ENCODE results near the gene PHAF1. TPM values are rescaled to one million over a fixed set of nuclear protein-coding genes. Genes with fewer than 3 reads are reported as not detected.
"Not testable (repeated sequence)": the region's sequence is repeated elsewhere in the genome, so short reads cannot be mapped to it uniquely, and the experiment has no call there.

PHAF1 gene
- total RNA-seq, 2 experiments from 2014 or later = 13.8 to 14.9 TPM

- Mint-ChIP-seq H3K27me3 (no peaks in the 10 kb centered on the region), H3K9me3 (no peaks in the 10 kb centered on the region), H3K4me1 (peaks cover 12% of the 10 kb centered on the region), H3K27ac (no peak overlapping the region), H3K4me3 (no peak overlapping the region), H3K36me3 (peaks cover 7% of the 10 kb centered on the region)
- DNase-seq = no peak
Observed at GRCh38 chr16:67116388-67117311, 6.9 kb downstream of the PHAF1 start.

DNA sequence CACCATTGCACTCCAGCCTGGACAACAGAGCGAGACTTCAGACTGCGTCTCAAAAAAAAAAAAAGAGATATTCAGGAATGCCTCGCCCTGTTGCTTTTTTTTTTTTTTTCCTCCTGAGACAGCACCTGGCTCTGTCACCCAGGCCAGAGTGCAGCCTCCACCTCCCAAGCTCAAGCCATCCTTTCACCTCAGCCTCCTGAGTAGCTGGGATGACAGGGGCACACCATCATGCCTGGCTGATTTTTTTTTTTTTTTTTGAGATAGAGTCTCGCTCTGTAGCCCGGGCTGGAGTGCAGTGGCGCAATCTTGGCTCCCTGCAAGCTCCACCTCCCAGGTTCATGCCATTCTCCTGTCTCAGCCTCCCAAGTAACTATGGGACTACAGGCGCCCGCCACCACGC, 8.0 kb downstream of the PHAF1 start:
- Mint-ChIP-seq H3K4me1 (peaks cover 5% of the 10 kb centered on the region), H3K9me3 (no peaks in the 10 kb centered on the region), H3K4me3 (no peak overlapping the region), H3K36me3 (peaks cover 10% of the 10 kb centered on the region), H3K27me3 (no peaks in the 10 kb centered on the region), H3K27ac (no peak overlapping the region)
- no peak for DNase-seq

DNA sequence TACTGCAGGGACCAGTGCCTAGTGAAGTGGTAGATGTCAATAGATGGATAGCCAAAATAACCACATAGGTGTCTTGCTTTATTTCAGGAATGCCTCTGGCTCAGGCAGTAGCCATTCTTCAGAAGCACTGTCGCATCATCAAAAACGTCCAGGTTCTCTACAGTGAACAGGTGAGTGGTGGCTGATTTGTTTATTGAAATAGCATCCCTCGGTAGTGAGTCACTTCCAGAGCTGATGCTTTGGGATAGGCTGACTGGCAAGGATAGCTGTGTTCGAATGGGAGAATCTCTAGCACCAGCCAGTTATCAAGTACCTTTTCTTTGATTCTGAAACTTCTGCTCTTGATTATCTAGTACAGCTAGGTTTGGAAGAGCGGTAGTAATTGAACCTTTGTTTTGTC, 10.3 kb downstream of the PHAF1 start:
- H3K36me3 Mint-ChIP-seq = peaks cover 19% of the 10 kb centered on the region
- no peaks in the 10 kb centered on the region for H3K9me3 Mint-ChIP-seq
- no peak overlapping the region for H3K4me3 Mint-ChIP-seq
- H3K27me3 Mint-ChIP-seq = no peaks in the 10 kb centered on the region
- no peaks in the 10 kb centered on the region for H3K4me1 Mint-ChIP-seq
- DNase-seq = no peak
- H3K27ac Mint-ChIP-seq = no peak overlapping the region

- H3K27me3 Mint-ChIP-seq, H3K27ac Mint-ChIP-seq, DNase-seq, H3K9me3 Mint-ChIP-seq, H3K4me3 Mint-ChIP-seq, H3K4me1 Mint-ChIP-seq: not testable (repeated sequence)
- H3K36me3 Mint-ChIP-seq = peaks cover 26% of the 10 kb centered on the region
Observed at GRCh38 chr16:67122799-67123198, 13.1 kb downstream of the PHAF1 start.

DNA sequence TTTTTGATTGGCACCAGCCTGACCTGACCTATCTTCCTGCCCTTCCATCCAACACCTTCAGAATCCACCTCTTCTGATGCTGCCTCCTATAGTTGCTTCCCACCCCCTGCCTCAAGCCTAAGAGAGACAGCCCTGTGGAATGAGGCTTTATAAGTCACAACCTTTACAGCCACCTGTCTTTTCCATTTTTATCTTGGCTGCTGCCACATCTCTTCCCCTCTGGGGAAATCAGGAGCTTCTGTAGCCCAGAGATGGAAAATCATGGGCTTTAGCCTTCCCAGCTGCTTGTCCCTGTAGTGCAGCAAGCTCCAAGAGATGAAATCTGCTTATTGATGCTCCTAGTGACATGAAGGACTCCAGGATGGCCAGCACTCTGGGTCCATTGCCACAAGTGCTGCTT, 18.7 kb downstream of the PHAF1 start:
- H3K36me3 Mint-ChIP-seq = peaks cover 23% of the 10 kb centered on the region
- no peaks in the 10 kb centered on the region for H3K4me1 Mint-ChIP-seq
- no peak overlapping the region for H3K4me3 Mint-ChIP-seq
- no peak overlapping the region for H3K27ac Mint-ChIP-seq
- no peaks in the 10 kb centered on the region for H3K9me3 Mint-ChIP-seq
- H3K27me3 Mint-ChIP-seq = no peaks in the 10 kb centered on the region
- no peak for DNase-seq

GRCh38 chr16:67128887-67129286, 19.1 kb downstream of the PHAF1 start:
- no peak overlapping the region for H3K27ac Mint-ChIP-seq
- H3K9me3 Mint-ChIP-seq = no peaks in the 10 kb centered on the region
- H3K27me3 Mint-ChIP-seq = no peaks in the 10 kb centered on the region
- H3K4me1 Mint-ChIP-seq = no peaks in the 10 kb centered on the region
- H3K36me3 Mint-ChIP-seq = peaks cover 22% of the 10 kb centered on the region
- no peak for DNase-seq
- H3K4me3 Mint-ChIP-seq = no peak overlapping the region

DNA sequence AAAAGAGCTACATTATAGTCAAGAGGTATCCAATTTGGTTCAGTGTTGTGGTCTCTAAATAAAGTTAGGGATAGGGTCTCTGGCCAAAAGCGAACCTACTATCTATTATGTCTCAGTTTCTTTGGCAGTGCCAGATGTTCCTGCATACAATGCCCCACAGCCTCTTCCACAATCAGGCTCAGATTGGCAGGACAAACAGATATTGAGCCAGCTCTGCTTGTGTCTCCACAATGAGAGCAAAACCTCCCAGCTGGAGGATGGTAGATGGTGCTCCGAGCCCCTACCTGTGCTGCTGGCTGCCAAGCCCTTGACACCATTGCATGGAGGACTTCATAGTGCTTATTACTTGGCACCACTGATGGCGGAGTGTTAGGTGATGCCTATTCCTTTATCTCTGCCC, 19.7 kb downstream of the PHAF1 start:
- peaks cover 23% of the 10 kb centered on the region for H3K36me3 Mint-ChIP-seq
- H3K4me3 Mint-ChIP-seq = no peak overlapping the region
- DNase-seq = no peak
- no peaks in the 10 kb centered on the region for H3K27me3 Mint-ChIP-seq
- no peak overlapping the region for H3K27ac Mint-ChIP-seq
- no peaks in the 10 kb centered on the region for H3K9me3 Mint-ChIP-seq
- H3K4me1 Mint-ChIP-seq = no peaks in the 10 kb centered on the region

DNA sequence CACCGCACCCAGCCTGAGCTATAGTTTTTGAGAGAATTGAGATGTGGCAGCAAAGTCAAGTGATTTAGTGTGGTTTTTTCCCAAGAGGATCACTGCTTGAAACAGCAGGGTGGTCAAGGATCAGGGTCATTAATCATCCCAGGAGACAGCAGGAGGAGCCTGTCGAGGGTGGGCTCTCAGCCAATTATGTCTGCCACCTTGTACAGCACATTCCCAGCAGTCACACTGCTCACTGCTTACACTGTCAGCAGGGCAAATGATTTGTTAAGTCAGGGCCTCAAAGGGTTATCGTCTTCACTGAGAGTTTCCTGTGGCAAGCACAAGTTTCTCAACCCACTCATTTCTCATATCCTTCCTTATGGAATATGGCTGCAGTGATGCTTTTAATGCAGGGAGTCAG, 27.9 kb downstream of the PHAF1 start:
- no peaks in the 10 kb centered on the region for H3K9me3 Mint-ChIP-seq
- no peak overlapping the region for H3K27ac Mint-ChIP-seq
- DNase-seq = no peak

DNA sequence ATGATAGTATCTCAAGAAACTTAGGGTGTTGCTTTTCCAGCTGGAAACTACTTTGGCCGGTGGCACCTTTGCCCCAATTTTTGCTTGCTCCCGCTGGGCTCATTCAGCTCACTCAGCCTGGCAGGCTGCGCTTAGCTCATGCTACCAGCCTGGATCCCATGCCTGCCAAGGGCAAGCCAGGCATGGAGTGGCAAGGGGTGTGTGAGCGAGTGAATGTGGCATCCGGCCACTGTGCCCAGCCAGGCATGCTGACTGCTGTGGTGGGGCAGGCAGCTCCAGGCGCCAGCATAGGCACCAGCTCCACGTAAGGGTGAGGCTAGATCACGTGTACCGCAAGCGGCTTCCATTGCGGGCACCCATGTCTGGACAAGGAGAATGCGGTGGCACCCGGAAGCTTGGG, 31.6 kb downstream of the PHAF1 start:
- no peak overlapping the region for H3K27ac Mint-ChIP-seq
- H3K27me3 Mint-ChIP-seq = no peaks in the 10 kb centered on the region
- peaks cover 38% of the 10 kb centered on the region for H3K36me3 Mint-ChIP-seq
- H3K4me1 Mint-ChIP-seq = no peaks in the 10 kb centered on the region
- no peaks in the 10 kb centered on the region for H3K9me3 Mint-ChIP-seq
- H3K4me3 Mint-ChIP-seq = no peak overlapping the region
- no peak for DNase-seq

More for the DNA sequence above, 27.9 kb downstream of the PHAF1 start:
- Mint-ChIP-seq H3K4me3 (no peak overlapping the region), H3K4me1 (no peaks in the 10 kb centered on the region), H3K27me3 (no peaks in the 10 kb centered on the region), H3K36me3 (peaks cover 35% of the 10 kb centered on the region)

DNA sequence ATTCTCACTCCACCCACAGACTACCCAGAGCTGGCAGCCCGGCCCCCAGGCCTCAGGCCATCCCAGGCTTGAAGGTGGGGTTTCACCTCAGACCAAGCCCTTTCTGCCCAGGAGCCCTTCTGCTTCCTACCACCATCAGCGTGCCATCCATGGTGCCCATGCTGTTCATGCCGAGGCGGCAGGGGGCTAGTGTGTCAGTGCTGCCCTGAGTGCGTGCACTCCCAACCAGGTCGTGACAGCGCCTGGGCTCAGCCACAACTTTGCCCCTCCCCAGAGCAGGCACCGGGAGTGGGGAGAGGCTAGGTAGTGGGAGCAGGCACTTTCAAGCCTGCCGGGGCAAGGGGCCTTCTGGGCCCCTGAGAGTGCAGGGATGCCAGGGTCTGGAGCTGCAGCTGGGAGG, 32.6 kb downstream of the PHAF1 start:
- Mint-ChIP-seq H3K27me3 (no peaks in the 10 kb centered on the region), H3K9me3 (no peaks in the 10 kb centered on the region), H3K4me1 (no peaks in the 10 kb centered on the region), H3K4me3 (no peak overlapping the region), H3K27ac (no peak overlapping the region), H3K36me3 (peaks cover 42% of the 10 kb centered on the region)
- no peak for DNase-seq

- Mint-ChIP-seq H3K36me3 (peaks cover 59% of the 10 kb centered on the region), H3K27me3 (peaks cover 12% of the 10 kb centered on the region), H3K4me3 (no peak overlapping the region), H3K9me3 (no peaks in the 10 kb centered on the region), H3K4me1 (no peaks in the 10 kb centered on the region), H3K27ac (no peak overlapping the region)
- no peak for DNase-seq
Observed at GRCh38 chr16:67144943-67145342, 35.2 kb downstream of the PHAF1 start.

GRCh38 chr16:67145746-67146145, 36.0 kb downstream of the PHAF1 start:
- no peak overlapping the region for H3K4me3 Mint-ChIP-seq
- DNase-seq = no peak
- H3K9me3 Mint-ChIP-seq = no peaks in the 10 kb centered on the region
- H3K36me3 Mint-ChIP-seq = peaks cover 52% of the 10 kb centered on the region
- H3K27me3 Mint-ChIP-seq = peaks cover 12% of the 10 kb centered on the region
- H3K27ac Mint-ChIP-seq = no peak overlapping the region
- no peaks in the 10 kb centered on the region for H3K4me1 Mint-ChIP-seq

DNA sequence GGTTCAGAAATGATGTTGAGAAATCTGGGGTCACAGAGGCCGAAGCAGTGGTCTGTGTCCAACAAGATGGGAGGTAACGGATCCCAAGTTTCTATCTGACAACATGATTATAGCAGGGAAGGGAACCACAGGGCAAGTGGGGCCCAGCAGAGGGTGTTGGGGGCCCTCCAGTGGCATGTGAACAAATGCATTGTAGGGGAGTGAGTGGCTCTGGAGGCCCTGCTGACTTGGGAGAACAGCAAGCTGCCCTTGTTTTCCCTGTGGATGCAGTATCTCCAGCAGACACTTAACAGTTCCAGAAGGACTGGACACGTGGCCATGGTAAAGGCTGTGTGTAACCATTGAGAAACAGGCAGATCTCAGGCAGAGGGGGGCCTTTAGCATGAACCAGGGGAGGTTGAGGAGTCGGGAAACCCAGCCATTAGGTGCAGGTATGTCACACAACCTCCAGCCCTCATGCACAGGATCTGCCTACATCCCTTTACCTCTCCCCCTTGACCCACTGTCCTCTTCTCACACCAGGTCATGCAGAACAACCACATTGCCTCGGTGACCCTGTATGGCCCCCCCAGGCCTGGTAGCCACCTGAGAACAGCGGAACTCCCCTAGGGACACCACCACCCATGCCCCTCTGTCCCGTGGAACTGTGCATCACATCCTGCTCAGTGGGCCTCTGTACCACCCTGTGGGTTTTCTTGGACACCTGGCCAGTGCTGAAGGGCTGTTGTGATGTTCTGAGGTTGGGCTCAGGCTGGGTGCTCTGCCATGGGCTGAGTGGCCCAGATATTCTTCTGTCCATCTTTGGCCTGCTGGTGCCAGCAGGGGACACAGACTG, 37.0 kb downstream of the PHAF1 start:
- H3K36me3 Mint-ChIP-seq = peaks cover 47% of the 10 kb centered on the region

GRCh38 chr16:67147437-67148140, 37.8 kb downstream of the PHAF1 start:
- Mint-ChIP-seq H3K9me3 (no peaks in the 10 kb centered on the region), H3K27ac (no peak overlapping the region), H3K27me3 (peaks cover 30% of the 10 kb centered on the region), H3K4me1 (peaks cover 5% of the 10 kb centered on the region), H3K4me3 (no peak overlapping the region), H3K36me3 (peaks cover 42% of the 10 kb centered on the region)
- no peak for DNase-seq

More for the DNA sequence above, 37.0 kb downstream of the PHAF1 start:
- Mint-ChIP-seq H3K4me3 (no peak overlapping the region), H3K27me3 (peaks cover 21% of the 10 kb centered on the region), H3K9me3 (no peaks in the 10 kb centered on the region), H3K4me1 (peaks cover 5% of the 10 kb centered on the region), H3K27ac (no peak overlapping the region)
- no peak for DNase-seq

DNA sequence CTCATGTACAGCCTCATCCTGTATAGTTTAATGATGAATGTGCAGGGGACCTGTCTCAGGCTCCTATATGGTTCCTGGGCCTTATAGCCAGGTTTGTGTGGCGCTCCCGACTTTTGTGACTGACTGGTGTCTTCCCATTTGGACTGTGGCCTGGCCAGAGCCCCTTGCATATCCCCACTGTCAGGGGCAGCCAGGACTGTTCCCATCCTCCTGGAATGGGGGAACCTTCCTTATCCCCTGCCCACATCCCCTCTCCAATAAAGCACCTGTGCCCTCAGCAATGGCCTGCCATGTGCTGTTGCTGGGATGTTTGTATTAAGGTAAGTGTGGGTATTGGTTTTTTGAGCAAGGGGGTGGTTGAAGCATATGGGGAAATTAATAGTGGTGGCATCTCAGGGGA, 38.5 kb downstream of the PHAF1 start:
- peaks cover 10% of the 10 kb centered on the region for H3K4me1 Mint-ChIP-seq
- no peak overlapping the region for H3K27ac Mint-ChIP-seq
- no peak overlapping the region for H3K4me3 Mint-ChIP-seq
- no peak for DNase-seq
- no peaks in the 10 kb centered on the region for H3K9me3 Mint-ChIP-seq
- peaks cover 36% of the 10 kb centered on the region for H3K27me3 Mint-ChIP-seq
- peaks cover 39% of the 10 kb centered on the region for H3K36me3 Mint-ChIP-seq

Measured in activated naive CD8-positive, alpha-beta T cell treated with anti-CD3 and anti-CD28 coated beads for 36 hours (primary cell).